Ectodermal cell (in vitro differentiated cells): ENCODE results near the gene SLC24A4.

Source experiments
- H3K27ac ChIP-seq: 2 replicates; pipeline ENCODE4 v1.7.0; 2013; ENCODE audit warnings: mild to moderate bottlenecking, low read depth, low read length; ENCODE audit not compliant: insufficient read depth, poor library complexity, severe bottlenecking
- H3K27me3 ChIP-seq: 2 replicates; pipeline ENCODE4 v1.7.0; 2013; ENCODE audit warnings: mild to moderate bottlenecking, low read length; ENCODE audit not compliant: insufficient read depth, control insufficient read depth, poor library complexity, severe bottlenecking
- H3K36me3 ChIP-seq: one replicate; pipeline ENCODE4 v1.7.0; 2013; ENCODE audit warnings: low read length; ENCODE audit not compliant: control insufficient read depth, insufficient read depth
- H3K4me1 ChIP-seq: one replicate; pipeline ENCODE4 v1.7.0; 2013; ENCODE audit warnings: low read length; ENCODE audit not compliant: control insufficient read depth, insufficient read depth
- H3K4me3 ChIP-seq: 2 replicates; pipeline ENCODE4 v1.7.0; 2013; ENCODE audit warnings: low read depth, low read length, control low read depth; ENCODE audit not compliant: insufficient read depth
- H3K9me3 ChIP-seq: 2 replicates; pipeline ENCODE4 v1.7.0; 2013; ENCODE audit warnings: mild to moderate bottlenecking, low read length, moderate library complexity; ENCODE audit not compliant: control insufficient read depth
- WGBS, 2 experiments: methylation state at CpG; one replicate each; pipeline ENCODE4 v1.1.7; 2013; ENCODE audit warnings: missing lambda C conversion rate in 2 of 2; 5-methylcytosine and 5-hydroxymethylcytosine counted together

SLC24A4 gene

GRCh38 chr14:92503756-92504491, 181.0 kb downstream of the SLC24A4 start:
- H3K27ac ChIP-seq, result no peak overlapping the region
- 85 to 91% methylated on average over 4 of the region's 4 CpGs for WGBS, 2 experiments

GRCh38 chr14:92505826-92506225, 182.9 kb downstream of the SLC24A4 start:
- H3K4me1 ChIP-seq, result peaks cover under 1% of the 10 kb centered on the region
- no peak overlapping the region for H3K4me3 ChIP-seq
- H3K9me3 ChIP-seq, result no peaks in the 10 kb centered on the region
- WGBS, 2 experiments, result 93 to 96% methylated on average over 5 of the region's 5 CpGs
- no peaks in the 10 kb centered on the region for H3K36me3 ChIP-seq
- H3K27me3 ChIP-seq, result no peaks in the 10 kb centered on the region
- H3K27ac ChIP-seq, result no peak overlapping the region

More at GRCh38 chr14:92503756-92504491, 181.0 kb downstream of the SLC24A4 start:
- H3K4me3 ChIP-seq, result no peak overlapping the region
- H3K36me3 ChIP-seq, result no peaks in the 10 kb centered on the region
- peaks cover 7% of the 10 kb centered on the region for H3K4me1 ChIP-seq
- H3K27me3 ChIP-seq, result no peaks in the 10 kb centered on the region
- H3K9me3 ChIP-seq, result no peaks in the 10 kb centered on the region

- no peaks in the 10 kb centered on the region for H3K27me3 ChIP-seq
- no peaks in the 10 kb centered on the region for H3K36me3 ChIP-seq
- H3K4me1 ChIP-seq, result no peaks in the 10 kb centered on the region
- WGBS, 2 experiments, result 91% methylated on average over 3 of the region's 3 CpGs
- H3K27ac ChIP-seq, result no peak overlapping the region
- no peak overlapping the region for H3K4me3 ChIP-seq
- H3K9me3 ChIP-seq, result no peaks in the 10 kb centered on the region
Measured at GRCh38 chr14:92506231-92506630, 183.3 kb downstream of the SLC24A4 start.

- Histone ChIP-seq H3K4me1 (no peaks in the 10 kb centered on the region), H3K4me3 (no peak overlapping the region), H3K9me3 (no peaks in the 10 kb centered on the region), H3K36me3 (no peaks in the 10 kb centered on the region), H3K27ac (no peak overlapping the region), H3K27me3 (no peaks in the 10 kb centered on the region)
- 88 to 91% methylated on average over 4 of the region's 4 CpGs for WGBS, 2 experiments
Measured at GRCh38 chr14:92507174-92507768, 184.3 kb downstream of the SLC24A4 start.

- no peak overlapping the region for H3K4me3 ChIP-seq
- no peaks in the 10 kb centered on the region for H3K4me1 ChIP-seq
- peaks cover 36% of the 10 kb centered on the region for H3K27me3 ChIP-seq
- H3K9me3 ChIP-seq, result no peaks in the 10 kb centered on the region
- no peak overlapping the region for H3K27ac ChIP-seq
- WGBS, 2 experiments, result 82 to 83% methylated on average over 2 of the region's 2 CpGs
- H3K36me3 ChIP-seq, result no peaks in the 10 kb centered on the region
Measured at GRCh38 chr14:92510972-92511371, 188.0 kb downstream of the SLC24A4 start.

GRCh38 chr14:92511453-92512238, 188.7 kb downstream of the SLC24A4 start:
- H3K36me3 ChIP-seq, result no peaks in the 10 kb centered on the region
- H3K27ac ChIP-seq, result no peak overlapping the region
- no peaks in the 10 kb centered on the region for H3K4me1 ChIP-seq
- H3K4me3 ChIP-seq, result no peak overlapping the region
- H3K27me3 ChIP-seq, result peaks cover 43% of the 10 kb centered on the region
- no peaks in the 10 kb centered on the region for H3K9me3 ChIP-seq
- WGBS, 2 experiments, result 76 to 85% methylated on average over 6 of the region's 6 CpGs

- 83 to 86% methylated on average over 9 of the region's 9 CpGs for WGBS, 2 experiments
- Histone ChIP-seq H3K27ac (no peak overlapping the region), H3K4me3 (peak overlapping the region; percentile 39), H3K36me3 (no peaks in the 10 kb centered on the region), H3K4me1 (no peaks in the 10 kb centered on the region), H3K9me3 (no peaks in the 10 kb centered on the region), H3K27me3 (peaks cover 51% of the 10 kb centered on the region)
Measured at GRCh38 chr14:92512807-92513203, 189.8 kb downstream of the SLC24A4 start.

GRCh38 chr14:92513204-92513965, 190.4 kb downstream of the SLC24A4 start, which contains the start of gene RIN3:
Gene RIN3, plus strand, starts transcription at chr14:92513781. Its CDS starts 152 bp downstream, at chr14:92513933.
- H3K36me3 ChIP-seq, result no peaks in the 10 kb centered on the region
- no peak within 1 kb of the TSS for H3K27ac ChIP-seq
- H3K27me3 ChIP-seq, result peaks cover 51% of the 10 kb centered on the region
- H3K4me1 ChIP-seq, result no peaks in the 10 kb centered on the region
- no peaks in the 10 kb centered on the region for H3K9me3 ChIP-seq
- peak within 1 kb of the TSS; percentile 39 for H3K4me3 ChIP-seq
- WGBS, 2 experiments, result 8% methylated on average over 79 of the region's 79 CpGs

- Histone ChIP-seq H3K27me3 (peaks cover 51% of the 10 kb centered on the region), H3K4me3 (peak overlapping the region; percentile 39), H3K9me3 (no peaks in the 10 kb centered on the region), H3K27ac (no peak overlapping the region), H3K36me3 (no peaks in the 10 kb centered on the region), H3K4me1 (no peaks in the 10 kb centered on the region)
- 8% methylated on average over 81 of the region's 81 CpGs for WGBS, 2 experiments
Measured at GRCh38 chr14:92513966-92514843, 191.2 kb downstream of the SLC24A4 start.
